Amniotic stem cell (primary cell): ENCODE measurements around the gene KIRREL3.
"Not testable (repeated sequence)": the region's sequence is repeated elsewhere in the genome, so short reads cannot be mapped to it uniquely, and the experiment has no call there.

Experiments used
- DNase-seq: peaks from one replicate; lab custom pipeline; 2025; lab: John Stamatoyannopoulos, UW

The KIRREL3 gene

DNA sequence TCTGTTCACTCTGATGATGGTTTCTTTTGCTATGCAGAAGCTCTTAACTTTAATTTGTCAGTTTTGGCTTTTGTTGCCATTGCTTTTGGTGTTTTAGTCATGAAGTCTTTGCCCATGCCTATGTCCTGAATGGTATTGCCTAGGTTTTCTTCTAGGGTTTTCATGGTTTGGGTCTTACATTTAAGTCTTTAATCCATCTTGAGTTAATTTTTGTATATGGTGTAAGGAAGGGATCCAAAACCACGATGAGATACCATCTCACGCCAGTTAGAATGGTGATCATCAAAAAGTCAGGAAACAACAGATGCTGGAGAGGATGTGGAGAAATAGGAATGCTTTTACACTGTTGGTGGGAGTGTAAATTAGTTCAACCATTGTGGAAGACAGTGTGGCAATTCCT, 48.0 kb downstream of the KIRREL3 start:
- not testable (repeated sequence) for DNase-seq

DNA sequence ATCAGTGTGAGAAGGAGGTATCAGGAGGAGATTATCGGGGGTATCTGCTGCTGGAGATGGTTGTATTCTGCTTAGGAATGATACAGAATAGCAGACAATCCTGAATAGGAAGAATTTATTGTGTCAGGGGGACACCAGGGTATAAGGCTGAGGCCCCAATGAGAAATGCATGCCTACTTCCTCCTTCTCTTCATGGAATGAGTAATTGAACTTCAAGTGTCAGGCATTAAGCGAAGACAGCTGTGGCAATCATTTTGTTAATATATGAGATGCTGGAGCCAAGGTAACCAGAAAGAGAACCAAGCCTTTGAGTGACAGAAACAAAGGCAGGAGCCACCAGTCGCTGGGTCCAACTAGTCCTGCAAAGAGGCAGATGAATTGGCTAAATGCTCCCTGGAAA, 49.1 kb downstream of the KIRREL3 start:
- DNase-seq: no peak

DNA sequence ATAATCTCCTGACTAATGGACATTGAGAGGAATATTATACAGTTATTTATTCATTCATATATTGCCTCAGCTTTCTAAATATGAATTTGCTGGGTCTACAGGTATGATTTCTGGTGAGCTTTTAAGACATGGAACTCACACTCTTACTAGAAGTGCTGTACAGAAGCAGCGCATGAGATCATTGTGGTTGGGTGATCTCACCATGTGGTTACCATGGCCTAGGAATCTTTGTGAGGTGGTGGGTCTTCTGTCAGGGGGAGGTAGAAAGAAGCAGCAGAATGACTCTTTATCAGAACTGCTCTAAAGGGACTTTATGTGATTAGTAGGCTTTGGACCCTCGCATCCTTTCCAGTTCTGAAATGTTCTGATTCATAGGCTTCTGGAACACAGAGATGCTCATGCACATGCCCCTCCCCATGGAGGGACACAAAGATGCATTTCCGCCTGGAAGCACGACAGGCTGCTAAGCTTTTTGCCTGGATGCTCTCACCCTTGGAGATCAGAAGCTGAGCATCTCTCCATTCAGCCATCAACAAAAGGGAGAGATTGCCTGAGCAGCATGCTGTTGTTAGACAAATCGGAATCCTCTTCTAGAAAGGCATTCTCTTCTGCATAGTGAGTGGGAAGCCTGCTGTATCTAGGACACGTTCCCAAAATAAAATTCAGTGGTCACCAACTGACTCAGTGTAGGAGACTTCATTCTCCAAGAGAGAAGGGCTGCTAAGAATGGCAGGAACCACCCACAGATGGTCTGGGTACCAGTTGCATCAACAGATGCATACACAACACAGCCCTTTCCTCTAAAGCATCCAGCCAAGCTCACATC, 51.3 kb downstream of the KIRREL3 start:
- no peak for DNase-seq

DNA sequence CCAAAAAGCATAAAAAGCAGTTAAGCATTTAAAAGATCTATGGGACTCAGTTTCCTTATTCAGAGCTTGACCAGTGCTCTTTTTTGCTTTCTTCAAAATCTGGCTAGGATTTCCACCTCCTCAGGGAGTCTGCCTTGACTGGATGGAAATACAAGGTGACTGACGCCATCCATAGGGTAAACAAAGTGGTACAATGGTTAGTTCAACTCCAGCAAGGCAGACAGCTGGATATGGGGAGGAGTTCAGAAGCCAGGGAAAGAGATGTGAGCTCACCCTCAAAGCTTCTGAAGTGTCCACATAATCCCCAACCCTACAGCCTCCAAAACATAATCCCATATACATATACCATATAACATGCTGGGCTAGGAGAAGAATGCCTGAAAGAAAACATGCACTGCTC, 52.0 kb downstream of the KIRREL3 start:
- DNase-seq: no peak

DNA sequence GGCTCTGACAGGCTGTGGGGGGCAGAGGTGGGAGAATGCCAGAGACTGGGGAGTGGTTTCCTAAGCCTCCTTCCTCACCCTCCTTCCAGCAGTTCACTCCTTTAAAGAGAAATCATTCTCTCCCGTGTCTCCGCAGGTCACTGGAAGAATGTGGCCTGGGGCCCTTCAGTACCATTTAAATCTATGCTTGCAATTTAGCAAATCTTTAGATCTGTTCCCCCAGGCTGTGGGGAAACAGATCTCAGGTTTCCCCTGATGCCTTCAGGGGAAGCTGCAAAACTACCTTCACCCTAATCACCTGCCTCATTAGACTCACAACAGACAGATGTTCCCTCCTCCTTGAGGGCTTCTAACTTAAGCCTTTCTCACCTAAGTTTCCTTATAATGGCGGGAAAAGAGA, 55.3 kb downstream of the KIRREL3 start:
- no peak for DNase-seq

DNA sequence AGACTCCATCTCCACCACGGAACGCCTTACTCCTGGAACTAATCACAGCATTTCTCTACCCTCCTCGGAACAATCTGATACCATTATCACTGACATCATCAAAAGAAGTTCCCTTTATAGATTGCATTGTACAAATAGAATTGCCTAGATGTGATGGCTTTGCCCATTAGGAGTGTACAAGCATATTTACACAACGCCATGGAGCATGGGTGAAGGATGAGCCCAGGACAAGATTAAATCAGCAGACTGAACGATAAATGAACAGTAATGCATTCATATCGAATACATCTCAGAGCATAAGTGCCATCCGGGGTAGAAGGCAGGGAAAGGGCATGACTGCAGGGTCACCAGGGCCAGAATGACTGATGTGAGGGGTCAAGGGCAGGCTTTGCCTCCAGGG, 57.3 kb downstream of the KIRREL3 start:
- no peak for DNase-seq

DNA sequence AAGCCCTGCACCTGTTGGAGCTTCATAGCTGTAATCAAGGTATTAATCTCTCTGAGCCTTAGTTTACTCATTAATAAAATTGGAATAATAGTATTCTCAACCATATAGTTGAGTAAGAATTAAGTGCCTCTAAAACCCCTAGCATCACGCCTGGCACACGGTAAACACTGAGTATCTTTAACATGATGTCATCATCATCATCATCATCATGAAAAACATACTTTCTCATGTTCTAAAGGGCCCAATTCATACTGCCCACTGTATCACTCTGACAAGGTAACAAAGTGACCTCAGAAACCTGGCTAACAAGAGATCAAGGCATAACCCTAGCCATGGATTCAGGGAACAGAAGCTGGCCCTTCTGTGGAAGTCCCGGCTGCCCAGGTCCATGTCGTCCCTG, 58.4 kb downstream of the KIRREL3 start:
- DNase-seq: no peak

DNA sequence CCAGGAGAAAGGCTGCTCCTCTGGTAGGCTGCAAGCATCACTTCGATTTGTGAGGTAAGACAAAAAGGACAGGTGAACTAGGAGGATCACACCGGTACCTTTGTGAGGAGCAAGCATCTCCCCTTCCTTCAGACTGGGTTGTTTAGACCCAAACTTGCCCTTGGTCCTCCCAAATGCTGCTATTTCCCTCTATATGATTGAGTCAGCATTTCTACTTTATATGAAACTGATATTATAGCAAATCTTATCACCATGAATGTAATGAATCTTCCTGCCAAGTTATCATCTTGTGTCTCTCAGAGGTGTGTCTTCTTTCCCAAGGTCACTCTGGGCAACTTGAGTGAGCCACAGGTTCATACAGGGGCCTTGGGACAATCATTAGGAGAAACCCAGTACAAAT, 61.0 kb downstream of the KIRREL3 start:
- no peak for DNase-seq

DNA sequence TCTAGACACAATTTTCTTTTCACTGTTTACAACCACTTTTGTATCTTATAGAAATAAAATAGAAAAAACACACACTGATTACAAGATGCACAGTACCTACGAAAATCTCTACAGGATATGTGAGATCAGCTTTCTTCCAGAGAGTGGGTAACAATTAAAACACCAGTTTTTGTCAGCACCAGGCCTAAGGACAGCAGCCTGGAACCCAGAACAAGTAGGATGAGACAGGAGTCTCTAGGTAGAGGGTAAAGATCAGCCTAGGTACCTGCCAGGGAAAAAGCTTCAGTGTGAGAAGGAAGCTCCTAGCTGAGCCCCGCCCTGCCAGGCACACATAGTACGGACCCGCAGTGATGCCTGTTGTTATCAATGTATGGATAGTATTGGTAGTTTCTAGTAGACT, 61.9 kb downstream of the KIRREL3 start:
- no peak for DNase-seq

DNA sequence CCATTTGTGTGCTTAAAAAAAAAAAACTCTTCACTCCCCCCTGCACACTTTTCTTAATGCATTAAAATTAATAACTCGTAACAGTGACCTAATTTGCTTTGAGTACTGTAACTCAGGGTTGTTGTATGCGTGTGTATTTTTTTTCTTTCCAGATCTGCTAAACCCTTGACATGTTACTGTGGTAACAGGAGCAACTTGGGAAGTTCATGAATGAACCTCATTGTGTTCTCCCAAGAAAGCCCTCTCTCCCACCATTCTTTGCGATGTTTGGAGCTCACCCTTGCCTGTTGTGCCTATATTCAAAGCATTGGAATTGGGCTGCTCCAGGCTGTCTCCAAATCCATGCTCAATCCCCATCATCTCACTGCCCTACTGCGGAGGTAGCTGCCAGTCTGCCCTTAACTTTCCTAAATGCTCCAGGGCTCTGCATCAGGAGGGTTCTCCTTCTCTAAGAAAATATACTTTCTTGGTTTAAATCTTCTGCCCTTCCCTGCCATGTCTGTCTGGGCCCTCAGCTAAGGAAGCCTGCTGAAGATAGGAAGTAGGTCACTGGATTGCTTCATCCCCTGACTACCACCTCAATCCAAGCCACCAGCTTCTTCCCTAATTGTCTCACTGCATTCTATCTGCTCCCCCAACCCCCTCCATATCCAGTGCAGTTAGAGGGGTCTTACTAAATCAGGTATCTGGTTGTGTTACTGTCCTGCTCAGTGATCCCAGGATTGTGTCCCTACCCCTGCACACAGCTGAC, 70.3 kb downstream of the KIRREL3 start:
- no peak for DNase-seq

DNA sequence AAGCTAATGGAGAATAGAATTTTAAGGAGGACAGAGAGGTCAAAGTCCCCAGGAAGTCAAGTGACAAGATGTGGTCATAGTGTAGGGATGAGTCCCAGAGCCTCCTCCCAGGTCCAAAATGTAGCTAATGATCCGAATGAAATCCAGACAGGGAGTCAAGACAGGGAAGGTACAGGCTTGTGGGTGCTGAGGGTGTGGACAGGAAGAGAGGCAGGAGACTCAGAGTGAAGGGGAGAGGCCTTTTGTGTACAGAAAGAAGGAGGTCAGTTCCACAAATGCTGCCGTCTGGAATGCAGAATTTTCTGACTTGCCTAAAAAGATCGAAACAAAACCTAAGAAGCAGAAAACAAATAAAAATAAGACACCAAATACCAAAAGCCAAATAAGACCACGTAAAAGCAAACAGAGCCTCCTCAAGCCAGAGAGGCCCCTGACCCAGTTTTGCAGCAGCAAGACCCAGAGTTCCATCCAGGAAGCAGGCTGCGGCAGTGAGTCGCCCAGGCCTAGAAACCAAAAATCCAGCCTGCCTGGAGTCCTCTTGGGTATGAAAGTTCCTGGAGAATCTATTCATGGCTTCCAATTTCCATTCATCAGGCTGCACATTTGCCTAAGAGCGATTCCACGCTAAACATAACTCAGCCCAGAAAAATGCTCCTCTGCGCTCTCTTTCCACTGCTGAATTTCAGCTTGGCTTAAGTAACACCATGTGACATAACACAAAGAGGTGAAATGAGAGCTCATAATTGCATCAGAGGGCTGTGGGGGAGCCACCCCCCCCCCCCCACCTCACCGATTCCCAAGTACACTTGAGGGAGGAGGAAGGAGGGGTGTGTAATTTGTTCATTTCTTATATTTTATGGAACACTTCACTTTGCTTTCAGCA, 71.2 kb downstream of the KIRREL3 start:
- DNase-seq: peak; percentile 48

DNA sequence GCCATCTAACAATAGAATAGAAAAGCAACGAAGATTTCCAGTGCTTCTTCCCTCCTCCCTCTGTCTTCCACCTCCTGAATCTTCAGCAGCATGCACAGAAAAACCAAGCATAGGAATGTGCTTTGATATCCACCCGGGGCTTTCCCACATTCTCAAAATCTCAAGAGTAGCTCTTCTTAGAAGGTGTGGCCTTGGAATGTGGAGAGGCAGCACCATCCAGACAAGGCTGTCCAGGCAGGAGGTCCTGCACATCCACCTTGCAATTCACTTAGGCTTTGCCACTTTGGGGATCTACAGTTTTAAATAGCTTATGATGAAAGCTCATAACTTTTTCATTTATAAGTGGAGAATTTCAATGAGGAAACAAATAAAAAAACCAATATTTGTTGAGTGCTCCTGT, 72.9 kb downstream of the KIRREL3 start:
- no peak for DNase-seq

DNA sequence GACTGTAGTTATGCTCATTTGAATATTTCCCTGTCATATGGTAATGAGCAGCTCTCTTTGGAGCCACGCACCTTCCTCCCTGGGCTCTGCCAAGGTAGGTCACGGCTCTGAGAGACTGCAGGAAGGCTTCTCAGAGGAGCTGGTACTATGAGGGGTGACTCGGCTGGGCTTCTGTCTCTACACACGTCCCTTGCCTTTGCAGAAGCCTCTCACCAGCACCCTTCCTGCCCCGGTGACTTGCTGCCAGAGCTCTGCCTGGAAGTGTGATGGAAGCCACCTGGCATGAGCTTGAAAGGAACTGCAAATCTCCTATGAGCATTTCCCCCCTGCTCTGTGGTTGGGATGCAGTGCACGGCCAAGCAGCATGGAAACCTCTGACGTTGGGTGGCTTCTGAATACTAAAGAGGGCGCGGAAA, 74.2 kb downstream of the KIRREL3 start:
- DNase-seq: no peak

DNA sequence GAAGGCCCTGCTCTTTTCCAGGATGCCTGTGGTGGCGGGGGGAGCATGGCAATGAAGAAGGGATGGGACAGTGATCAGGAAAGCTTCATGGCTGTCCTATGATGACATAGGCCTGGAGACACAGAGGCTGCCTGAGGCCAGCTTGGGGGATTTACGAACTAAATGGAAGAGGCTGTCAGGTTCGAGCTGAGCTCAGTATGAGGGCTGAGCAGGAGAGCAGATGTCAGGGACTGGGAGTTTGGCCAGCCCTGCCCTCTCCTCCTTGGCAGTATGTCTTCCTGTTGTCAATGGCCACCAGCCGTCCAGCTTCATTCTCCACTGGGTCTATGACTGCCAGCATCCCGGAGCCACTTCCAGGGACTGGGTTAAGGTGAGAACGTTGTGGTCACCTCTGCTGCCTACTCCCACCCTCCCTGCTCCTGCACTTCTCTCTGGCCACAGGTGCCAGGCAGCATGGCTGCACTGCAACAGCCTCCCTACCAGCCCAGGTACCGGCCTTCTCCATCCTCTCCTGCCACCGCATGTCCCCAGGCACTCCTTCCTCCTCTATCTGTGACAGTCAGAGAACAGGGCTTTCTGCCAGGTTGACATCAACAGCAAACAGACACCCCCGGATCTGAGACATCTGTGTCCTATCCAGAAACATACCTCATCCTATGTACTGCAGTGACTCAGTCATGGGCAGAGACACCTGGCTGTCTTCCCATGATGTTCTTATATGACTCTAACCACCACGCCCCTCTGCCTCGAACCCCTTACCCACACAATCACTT, 75.1 kb downstream of the KIRREL3 start:
- no peak for DNase-seq

DNA sequence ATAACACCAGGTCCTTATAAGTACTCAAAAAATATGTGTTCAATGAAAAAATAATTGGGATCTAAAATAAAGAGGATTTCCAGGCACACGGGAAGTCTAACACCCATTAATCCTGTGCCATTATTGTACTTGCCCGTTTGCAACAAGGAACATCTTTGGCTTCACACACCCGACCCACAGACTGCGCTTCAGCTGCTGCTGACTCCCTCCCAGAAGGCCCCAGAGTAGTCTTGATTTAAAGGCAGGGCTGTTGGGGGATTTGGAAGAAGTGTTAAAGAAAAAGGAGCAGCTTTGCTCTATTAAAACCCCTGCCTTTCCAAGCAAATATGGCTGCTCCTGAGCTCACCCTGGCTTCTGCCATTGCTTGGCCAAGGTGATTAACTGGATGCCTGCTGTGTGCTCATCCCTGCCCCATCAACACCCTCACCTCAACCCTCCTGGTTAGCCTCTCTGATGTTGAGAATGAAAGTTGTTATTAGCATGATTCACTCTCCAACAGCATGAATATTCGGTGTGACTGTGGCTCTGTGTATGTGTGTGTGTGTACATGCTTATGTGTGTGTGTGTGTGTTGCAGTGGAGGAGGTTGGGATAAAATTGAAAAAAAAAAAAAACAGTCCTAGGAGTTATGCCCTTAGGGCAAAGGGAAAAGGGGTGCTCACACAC, 76.1 kb downstream of the KIRREL3 start:
- DNase-seq: no peak

DNA sequence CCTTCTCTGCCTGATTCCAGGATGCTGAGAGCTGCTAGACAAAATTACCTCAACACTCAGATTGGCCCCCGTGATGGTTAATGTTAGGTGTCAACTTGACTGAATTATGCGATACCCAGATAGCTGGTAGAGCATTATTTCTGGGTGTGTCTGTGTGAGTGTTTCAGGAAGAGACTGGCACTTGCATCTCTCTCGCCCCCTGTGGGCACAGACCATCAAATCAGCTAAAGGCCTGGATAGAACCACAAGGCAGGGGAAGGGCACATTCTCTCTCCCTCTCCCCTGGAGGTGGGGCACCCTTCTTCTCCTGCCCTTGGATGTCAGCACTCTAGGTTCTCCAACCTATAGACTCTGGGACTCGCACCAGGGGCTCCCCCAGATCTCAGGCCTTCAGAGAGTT, 79.7 kb downstream of the KIRREL3 start:
- no peak for DNase-seq

DNA sequence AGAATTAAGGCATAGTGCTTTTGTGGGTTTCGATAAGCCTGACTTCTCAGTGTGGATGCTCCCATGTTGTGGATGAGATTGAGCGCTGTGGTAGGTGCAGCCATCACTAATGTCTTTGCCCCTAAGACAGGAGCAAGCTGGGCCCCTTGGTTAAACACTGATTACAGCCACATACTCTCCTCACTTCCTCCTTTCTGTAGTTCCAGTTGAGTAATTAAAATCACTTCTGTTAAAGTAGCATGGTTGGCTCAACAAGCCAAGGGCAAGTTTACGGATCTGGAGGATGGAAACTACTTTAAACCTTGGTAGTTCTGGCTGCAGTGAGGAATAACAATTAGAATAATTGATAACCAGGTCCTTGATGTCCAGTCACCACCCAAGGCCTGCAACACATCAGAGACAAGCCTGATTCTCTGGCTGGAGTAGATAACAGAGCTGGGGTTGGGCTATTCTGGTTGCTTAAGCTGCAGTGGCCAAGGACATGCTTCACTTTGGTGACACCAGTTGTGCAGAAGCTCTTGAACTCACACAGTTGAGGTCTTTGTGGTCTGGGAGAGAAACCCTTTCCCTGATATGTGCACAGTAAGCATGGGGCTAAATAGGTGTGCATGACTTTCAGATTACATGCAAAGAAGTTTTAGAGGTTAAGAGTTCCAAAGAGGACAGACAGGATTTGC, 81.3 kb downstream of the KIRREL3 start:
- no peak for DNase-seq

DNA sequence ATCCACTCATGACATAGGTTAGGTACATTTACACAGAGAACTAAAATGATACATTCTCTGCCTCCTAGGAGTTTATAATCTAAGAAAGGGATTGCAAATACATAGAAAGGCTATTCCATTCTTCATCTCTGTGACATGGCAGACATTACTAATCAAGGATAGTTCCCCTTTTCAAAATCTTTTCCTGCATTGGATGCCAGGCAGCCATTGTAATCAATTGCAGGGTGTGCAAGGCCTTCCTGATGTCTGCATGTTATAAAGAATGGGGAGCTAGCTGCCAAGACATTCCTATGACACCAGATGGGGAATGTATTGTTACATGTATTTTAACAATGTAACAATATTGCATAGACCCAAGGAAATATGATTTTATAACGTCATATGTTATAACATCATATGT, 82.0 kb downstream of the KIRREL3 start:
- no peak for DNase-seq

DNA sequence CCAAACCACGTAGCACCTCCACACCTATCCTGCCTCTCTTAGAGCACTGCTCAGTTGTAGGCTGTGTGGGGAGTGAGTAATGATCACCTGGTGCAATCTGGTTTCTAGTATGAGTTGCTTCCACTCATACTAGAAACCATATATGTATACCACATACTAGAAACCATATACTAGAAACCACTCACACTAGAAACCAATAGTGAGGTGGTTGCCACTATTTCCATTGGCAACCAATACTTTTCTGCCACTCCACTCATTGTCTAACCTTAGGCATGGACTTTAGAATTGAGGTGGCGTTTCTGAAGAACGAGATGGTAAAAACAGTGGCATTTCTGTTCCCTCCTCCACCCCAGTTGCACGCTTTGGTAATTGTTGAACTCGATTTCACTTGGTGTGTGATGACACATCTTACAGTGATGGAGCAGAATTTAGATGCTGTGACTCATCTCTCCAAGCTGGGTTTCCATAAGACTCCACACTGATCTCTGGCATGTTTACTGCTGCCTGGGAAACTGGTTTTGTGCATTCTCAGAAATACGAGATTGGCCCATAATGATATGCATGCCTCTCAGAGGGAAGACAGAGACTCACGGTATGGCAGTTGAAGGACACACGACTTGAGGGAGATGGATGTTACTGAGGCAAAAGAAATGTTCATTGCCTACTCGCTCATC, 82.9 kb downstream of the KIRREL3 start:
- peak; percentile 92 for DNase-seq

DNA sequence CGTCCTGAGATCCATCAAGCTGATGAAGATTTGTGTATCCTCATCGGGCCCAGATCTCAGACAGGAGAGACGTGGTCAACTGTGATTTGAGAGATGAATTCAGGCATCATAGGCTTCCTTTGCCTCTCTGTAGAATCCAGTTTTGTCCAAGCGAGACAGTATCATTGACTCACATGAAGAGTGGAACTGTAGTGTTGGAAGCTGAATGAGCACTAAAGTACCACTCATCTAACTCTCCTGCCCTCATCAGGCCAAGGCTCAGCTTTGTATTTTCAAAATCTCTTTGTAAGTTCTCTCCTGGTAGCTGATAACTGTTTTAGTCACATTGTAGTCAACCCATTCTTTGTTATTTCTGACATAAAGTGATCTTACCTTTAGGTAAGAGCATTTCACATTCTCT, 85.1 kb downstream of the KIRREL3 start:
- no peak for DNase-seq
